Measurements from ENCODE around the gene MAP3K7.

Gene MAP3K7

DNA sequence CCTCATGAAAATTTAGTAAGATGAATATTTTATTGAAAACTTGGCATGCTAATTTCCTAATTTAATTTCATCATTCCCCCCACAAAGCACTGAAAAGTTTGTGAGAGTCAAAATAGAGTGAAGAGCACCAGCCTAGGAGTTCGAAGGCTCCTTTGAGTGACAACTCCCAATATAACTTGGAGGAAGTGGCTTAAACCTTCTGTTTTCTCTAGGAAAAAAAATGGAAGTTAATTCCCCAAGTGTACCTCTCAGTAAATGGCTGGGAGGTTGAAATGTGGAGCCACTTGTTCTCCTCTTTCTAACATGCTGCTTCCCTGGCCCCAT lies 107.3 kb downstream of the MAP3K7 start:
- no peak for DNase-seq

GRCh38 chr6:90478789-90479602 lies 107.9 kb downstream of the MAP3K7 start:
- peak; percentile 62 for DNase-seq

DNA sequence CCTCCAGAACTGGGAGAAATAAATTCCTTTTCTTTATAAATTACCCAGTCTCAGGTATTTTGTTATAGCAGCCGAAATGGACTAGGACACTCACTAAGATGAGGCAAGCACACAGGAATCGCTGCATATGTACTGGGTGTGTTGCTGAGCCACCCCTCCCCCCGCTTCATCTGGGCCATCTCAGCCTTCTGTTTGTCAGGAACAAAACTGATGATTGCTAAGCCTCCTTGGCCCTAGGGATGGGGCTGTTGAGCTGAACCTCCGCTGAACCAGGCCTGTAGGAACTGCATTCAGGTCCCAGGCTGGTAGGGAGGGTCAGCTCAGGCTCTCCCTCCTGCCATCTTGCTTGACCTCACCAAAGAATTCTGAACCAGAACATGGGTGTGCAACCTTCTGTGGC lies 108.6 kb downstream of the MAP3K7 start:
- no peak for DNase-seq

GRCh38 chr6:90477366-90477765 lies 109.5 kb downstream of the MAP3K7 start:
- no peak for DNase-seq

DNA sequence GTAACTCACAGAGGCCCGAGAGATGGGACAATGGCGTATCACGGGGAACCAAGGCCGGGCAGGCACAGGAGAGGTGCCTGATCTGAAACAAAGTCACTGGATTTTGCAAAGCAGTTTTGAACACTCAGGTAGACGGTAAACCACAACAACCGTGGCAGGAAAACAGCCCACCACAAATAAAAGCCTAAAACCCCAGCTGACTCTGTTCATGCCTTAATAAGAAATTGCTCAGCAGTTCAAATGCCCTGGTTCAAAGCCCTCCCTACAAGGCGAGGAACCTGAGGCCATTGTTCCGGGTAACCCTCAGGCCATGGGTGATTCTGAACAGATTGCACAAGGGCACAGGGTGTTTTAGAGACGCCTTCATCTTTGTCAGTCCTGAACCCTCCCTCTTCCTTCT lies 114.2 kb downstream of the MAP3K7 start:
- no peak for DNase-seq

- no peak for DNase-seq
Observed at GRCh38 chr6:90471263-90471662, 115.6 kb downstream of the MAP3K7 start.

GRCh38 chr6:90469906-90470305 lies 117.0 kb downstream of the MAP3K7 start:
- no peak for DNase-seq

DNA sequence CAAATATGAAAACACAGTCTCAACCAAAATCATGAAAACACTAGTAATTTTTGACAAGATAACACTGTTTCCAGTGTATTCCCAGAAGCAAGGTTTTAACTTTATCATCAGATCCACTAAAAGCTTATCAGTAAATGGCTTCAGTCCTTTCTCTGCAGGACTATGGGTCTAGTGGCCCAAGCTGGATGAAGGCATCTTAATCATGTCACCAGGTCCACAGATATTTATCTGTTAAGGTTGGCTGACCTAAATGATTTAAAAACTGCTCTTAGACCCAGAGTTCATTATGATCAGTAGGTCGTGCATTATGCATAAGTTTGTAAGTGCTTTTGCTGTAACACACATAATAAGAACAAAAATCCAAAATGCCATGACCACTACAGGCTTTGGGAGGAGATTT lies 118.0 kb downstream of the MAP3K7 start:
- no peak for DNase-seq

DNA sequence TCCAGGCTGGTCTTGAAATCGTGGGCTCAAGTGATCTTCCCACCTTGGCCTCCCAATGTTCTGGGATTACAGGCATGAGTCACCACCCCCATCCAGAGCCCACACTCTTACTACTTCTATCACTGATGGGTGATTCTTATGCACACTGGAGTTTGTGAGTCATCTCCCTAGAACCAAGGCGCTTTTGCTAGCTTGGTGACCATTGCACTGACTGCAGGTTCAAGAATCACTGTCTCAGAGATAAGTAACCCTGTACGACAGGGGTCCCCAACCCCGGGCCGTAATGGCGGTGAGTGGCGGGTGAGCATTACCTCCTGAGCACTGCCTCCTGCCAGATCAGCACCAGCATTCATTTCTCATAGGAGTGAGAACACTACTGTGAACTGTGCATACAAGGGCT lies 118.8 kb downstream of the MAP3K7 start:
- DNase-seq, result no peak

- no peak for DNase-seq
Observed at GRCh38 chr6:90467546-90467945, 119.3 kb downstream of the MAP3K7 start.

DNA sequence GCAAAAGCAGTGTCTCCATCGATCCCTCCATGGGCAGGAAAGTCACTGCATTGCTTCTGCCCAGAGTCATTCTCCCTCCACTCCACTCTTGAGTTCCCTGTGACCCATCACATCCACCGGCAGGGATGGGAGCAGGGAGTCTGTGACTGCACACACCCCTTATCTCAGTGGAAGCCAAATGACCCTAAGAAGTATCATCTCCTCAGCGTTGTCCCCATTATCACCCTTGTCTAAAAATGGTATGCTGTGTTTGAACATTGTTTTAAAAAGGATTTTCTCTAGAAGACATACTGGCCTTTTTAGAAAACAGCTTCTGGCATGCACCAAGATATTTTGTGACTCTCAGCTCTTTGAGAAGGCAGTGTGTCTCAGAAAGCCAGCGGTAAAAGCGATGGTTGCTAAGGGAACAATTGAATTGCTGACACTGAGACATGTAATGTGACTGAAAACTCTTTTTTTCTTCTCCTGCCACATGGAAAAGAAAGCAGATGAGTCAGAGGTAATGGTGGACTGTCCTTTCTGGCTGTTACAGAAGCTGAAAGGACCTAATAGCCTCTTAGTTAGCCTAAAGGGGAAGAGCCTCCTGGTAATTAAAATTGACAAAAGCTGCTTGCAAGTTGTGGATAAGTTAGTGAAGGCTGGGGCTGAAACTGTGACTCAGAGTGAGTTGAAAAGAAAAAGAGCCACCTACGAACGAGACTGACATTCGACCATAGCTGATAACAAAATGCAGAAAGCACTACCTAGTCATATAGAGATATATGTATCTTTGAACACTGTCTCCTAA lies 120.5 kb downstream of the MAP3K7 start:
- DNase-seq, result no peak

DNA sequence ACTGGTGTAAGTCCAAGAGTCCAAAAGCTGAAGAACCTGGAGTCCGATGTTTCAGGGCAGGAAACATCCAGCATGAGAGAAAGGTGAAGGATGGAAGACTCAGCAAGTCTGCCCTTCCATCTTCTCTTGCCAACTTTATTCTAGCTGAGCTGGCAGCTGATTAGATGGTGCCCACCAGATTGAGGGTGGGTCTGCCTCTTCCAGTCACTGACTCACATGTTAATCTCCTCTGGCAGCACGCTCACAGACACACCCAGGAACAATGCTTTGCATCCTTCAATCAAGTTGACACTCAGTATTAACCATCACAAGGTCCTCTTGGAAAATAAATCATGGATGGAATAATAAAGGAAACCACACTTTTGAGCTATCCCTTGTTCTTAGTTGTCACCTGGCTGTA lies 121.2 kb downstream of the MAP3K7 start:
- DNase-seq, result no peak

DNA sequence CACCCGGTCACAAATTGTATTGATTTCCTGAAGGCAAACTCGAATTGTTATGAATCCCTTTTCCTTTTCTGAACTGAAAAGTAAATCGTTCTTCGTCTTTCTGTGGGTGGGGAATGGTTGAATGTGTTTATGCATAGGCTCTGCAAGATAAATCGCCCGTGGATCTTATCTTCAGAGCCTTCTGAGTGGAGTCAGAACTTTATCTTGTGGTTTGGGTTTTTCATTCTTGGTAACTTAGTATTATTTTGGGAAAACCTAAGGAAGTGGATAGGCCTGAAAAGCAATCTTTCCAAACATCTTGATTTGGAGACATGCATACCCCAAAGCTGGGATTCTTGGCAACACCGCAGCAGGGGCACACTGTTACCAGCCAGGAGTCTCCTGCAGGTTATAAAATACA lies 122.4 kb downstream of the MAP3K7 start:
- DNase-seq, result no peak

DNA sequence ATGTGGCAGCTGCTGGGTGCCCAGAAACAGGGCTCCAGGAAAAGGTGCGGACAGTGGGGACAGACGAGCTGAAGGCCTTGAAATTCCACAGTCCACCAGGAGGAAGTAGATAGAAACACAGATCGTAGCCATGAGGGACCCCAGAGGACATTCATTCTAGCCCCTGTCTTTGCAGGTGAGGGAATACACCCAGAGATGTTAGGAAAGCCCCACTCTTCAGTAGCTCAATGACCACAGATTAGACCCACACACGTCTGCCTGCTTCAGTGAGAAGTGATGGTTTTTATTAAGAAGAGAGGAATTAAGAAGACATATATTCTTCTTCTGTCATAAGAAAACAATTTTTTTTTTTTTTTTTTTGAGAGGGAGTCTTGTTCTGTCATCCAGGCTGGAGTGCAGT lies 123.0 kb downstream of the MAP3K7 start:
- no peak for DNase-seq

Data from NCI-H1436 treated with DMSO at 0.1 percent for 48 hours (cell line).